Neural cell (in vitro differentiated cells): Measurements from ENCODE around the gene KRT36. TPM values are rescaled to one million over a fixed set of nuclear protein-coding genes. Genes with fewer than 3 reads are reported as not detected.

Experiments
- H2AFZ ChIP-seq: fragments of 200-600, 300-800 bp; sonication (generic), shearing (Covaris generic); 2 replicates; pipeline ENCODE4 v1.6.0; 2014; ENCODE audit warnings: low read depth, mild to moderate bottlenecking, antibody characterized with exemption, low read length, moderate library complexity
- H3F3A ChIP-seq: fragments of 200-600 bp; shearing (Covaris generic); 2 replicates; pipeline ENCODE4 v1.6.1; 2016; ENCODE audit warnings: mild to moderate bottlenecking, moderate library complexity, mixed read lengths, antibody characterized with exemption, low read length; ENCODE audit not compliant: insufficient read depth, poor library complexity, severe bottlenecking
- H3K27ac ChIP-seq: fragments of 200-600, 300-800 bp; sonication (generic), shearing (Covaris generic); 2 replicates; pipeline ENCODE4 v1.5.1; 2014; ENCODE audit warnings: mild to moderate bottlenecking, low read length, moderate library complexity
- H3K27me3 ChIP-seq: fragments of 300-800, 200-600 bp; sonication (generic), shearing (Covaris generic); 2 replicates; pipeline ENCODE4 v1.6.0; 2014; ENCODE audit warnings: mild to moderate bottlenecking, low read depth, low read length, moderate library complexity; ENCODE audit not compliant: insufficient read depth
- H3K36me3 ChIP-seq: fragments of 300-800, 200-600 bp; sonication (generic), shearing (Covaris generic); 2 replicates; pipeline ENCODE4 v1.5.1; 2014; ENCODE audit warnings: mild to moderate bottlenecking, antibody characterized with exemption, low read length, moderate library complexity; ENCODE audit not compliant: insufficient read depth
- H3K4me2 ChIP-seq: fragments of 300-800, 200-600 bp; sonication (generic), shearing (Covaris generic); 2 replicates; pipeline ENCODE4 v1.6.0; 2014; ENCODE audit warnings: mild to moderate bottlenecking, low read length
- H3K4me3 ChIP-seq: fragments of 300-800, 200-600 bp; sonication (generic), shearing (Covaris generic); 2 replicates; pipeline ENCODE4 v1.5.1; 2014; ENCODE audit warnings: mild to moderate bottlenecking, low read length, moderate library complexity
- H3K79me2 ChIP-seq: fragments of 200-600 bp; shearing (Covaris generic); replicated peaks from 2 replicates; pipeline ENCODE4 v1.6.0; 2014; ENCODE audit warnings: mild to moderate bottlenecking, low read length, moderate library complexity; ENCODE audit not compliant: insufficient read depth
- H3K9ac ChIP-seq: fragments of 300-800, 200-600 bp; sonication (generic), shearing (Covaris generic); 2 replicates; pipeline ENCODE4 v1.6.1; 2016; ENCODE audit warnings: mild to moderate bottlenecking, low read length, mixed read lengths
- H3K9me2 ChIP-seq: fragments of 200-600 bp; shearing (Covaris generic); 2 replicates; pipeline ENCODE4 v1.6.1; 2016; ENCODE audit warnings: mild to moderate bottlenecking, low read length, mixed read lengths; ENCODE audit not compliant: insufficient read depth
- H3K9me3 ChIP-seq: fragments of 200-600, 300-800 bp; sonication (generic), shearing (Covaris generic); 2 replicates; pipeline ENCODE4 v1.6.1; 2016; ENCODE audit warnings: mild to moderate bottlenecking, mixed run types, low read length, moderate library complexity, mixed read lengths
- H4K20me1 ChIP-seq: fragments of 200-600 bp; shearing (Covaris generic); 2 replicates; pipeline ENCODE4 v1.6.1; 2016; ENCODE audit warnings: mild to moderate bottlenecking, mixed run types; ENCODE audit not compliant: insufficient read depth
- EP300 ChIP-seq: fragments of 450-650 bp; conservative IDR thresholded peaks from 2 replicates; pipeline ENCODE4 v1.6.1; 2014; ENCODE audit warnings: antibody characterized with exemption, mild to moderate bottlenecking, moderate library complexity; ENCODE audit not compliant: poor library complexity, severe bottlenecking
- EZH2 ChIP-seq: fragments of 200-600, 300-800 bp; shearing (Covaris generic), sonication (generic); IDR thresholded peaks from 2 replicates; pipeline ENCODE4 v1.6.1; 2014; ENCODE audit warnings: antibody characterized with exemption, low read length, borderline replicate concordance, mild to moderate bottlenecking; ENCODE audit not compliant: insufficient read depth, poor library complexity, severe bottlenecking
- MXI1 ChIP-seq: fragments of 450-650 bp; conservative IDR thresholded peaks from 2 replicates; pipeline ENCODE4 v1.6.1; 2014; ENCODE audit warnings: antibody characterized with exemption, mild to moderate bottlenecking; ENCODE audit not compliant: poor library complexity, severe bottlenecking
- POLR2AphosphoS5 ChIP-seq: IDR thresholded peaks from 2 replicates; pipeline ENCODE4 v1.6.1; 2012
- RAD21 ChIP-seq: fragments of 450-650 bp; conservative IDR thresholded peaks from 2 replicates; pipeline ENCODE4 v1.6.1; 2014; ENCODE audit warnings: antibody characterized with exemption, mild to moderate bottlenecking, moderate library complexity
- REST ChIP-seq: IDR thresholded peaks from 2 replicates; pipeline ENCODE4 v1.6.1; 2012; ENCODE audit warnings: borderline replicate concordance
- SMC3 ChIP-seq: fragments of 450-650 bp; conservative IDR thresholded peaks from 2 replicates; pipeline ENCODE4 v1.6.1; 2014; ENCODE audit warnings: antibody characterized with exemption, mild to moderate bottlenecking, moderate library complexity; ENCODE audit not compliant: poor library complexity
- TAF1 ChIP-seq: IDR thresholded peaks from 2 replicates; pipeline ENCODE4 v1.6.1; 2012; ENCODE audit warnings: low read depth
- polyA plus RNA-seq: library from polyadenylated mRNA; depleted of rRNA; stranded (reverse); fragments of >200 nt; gene quantifications from 2 replicates; pipeline ENCODE4 v1.2.3, GENCODE V29; 2014
- TF ChIP-seq, protein P1 (sequence below): fragments of 450-650 bp; IDR thresholded peaks from 2 replicates; pipeline ENCODE4 v1.5.1; 2014; ENCODE audit warnings: antibody characterized with exemption, mild to moderate bottlenecking, moderate library complexity; ENCODE audit not compliant: poor library complexity, severe bottlenecking

KRT36 gene
- polyA plus RNA-seq, 1 donor from 2014 or later: not detected

DNA sequence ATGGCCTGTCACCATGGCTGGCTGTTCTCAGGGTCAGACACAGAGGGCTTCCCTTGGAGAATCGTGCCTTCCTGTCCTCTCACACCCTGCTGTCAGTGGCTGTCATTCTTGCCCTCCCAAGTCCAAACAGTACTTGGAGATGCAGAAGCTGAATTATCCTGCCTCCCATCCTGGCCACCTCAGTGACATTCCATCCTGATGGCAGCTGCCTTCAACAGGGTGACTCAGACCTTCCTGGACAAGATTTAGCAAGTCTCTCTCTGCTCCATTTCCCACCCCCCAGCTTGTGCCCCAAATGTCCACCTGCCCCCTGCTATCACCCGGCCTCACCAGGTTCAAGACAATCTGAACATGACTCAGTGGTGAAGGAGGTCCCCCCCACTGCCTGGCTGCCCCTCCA lies 4.8 kb upstream of the KRT36 start:
- H3K27me3 ChIP-seq: no peaks in the 10 kb centered on the region
- H3K79me2 ChIP-seq: no peaks in the 10 kb centered on the region
- no peaks in the 10 kb centered on the region for H4K20me1 ChIP-seq
- no peak overlapping the region for H2AFZ ChIP-seq
- no peaks in the 10 kb centered on the region for H3K9me3 ChIP-seq
- no peaks in the 10 kb centered on the region for H3K36me3 ChIP-seq
- H3K4me2 ChIP-seq: no peak overlapping the region
- no peak overlapping the region for H3K27ac ChIP-seq
- H3K9ac ChIP-seq: no peak overlapping the region
- H3K9me2 ChIP-seq: no peaks in the 10 kb centered on the region
- no peaks in the 10 kb centered on the region for H3F3A ChIP-seq
- H3K4me3 ChIP-seq: no peak overlapping the region
- no peak for TF ChIP-seq TAF1
- TF ChIP-seq POLR2AphosphoS5: no peak
- TF ChIP-seq EZH2: no peak
- TF ChIP-seq EP300: no peak
- TF ChIP-seq, protein P1, sequence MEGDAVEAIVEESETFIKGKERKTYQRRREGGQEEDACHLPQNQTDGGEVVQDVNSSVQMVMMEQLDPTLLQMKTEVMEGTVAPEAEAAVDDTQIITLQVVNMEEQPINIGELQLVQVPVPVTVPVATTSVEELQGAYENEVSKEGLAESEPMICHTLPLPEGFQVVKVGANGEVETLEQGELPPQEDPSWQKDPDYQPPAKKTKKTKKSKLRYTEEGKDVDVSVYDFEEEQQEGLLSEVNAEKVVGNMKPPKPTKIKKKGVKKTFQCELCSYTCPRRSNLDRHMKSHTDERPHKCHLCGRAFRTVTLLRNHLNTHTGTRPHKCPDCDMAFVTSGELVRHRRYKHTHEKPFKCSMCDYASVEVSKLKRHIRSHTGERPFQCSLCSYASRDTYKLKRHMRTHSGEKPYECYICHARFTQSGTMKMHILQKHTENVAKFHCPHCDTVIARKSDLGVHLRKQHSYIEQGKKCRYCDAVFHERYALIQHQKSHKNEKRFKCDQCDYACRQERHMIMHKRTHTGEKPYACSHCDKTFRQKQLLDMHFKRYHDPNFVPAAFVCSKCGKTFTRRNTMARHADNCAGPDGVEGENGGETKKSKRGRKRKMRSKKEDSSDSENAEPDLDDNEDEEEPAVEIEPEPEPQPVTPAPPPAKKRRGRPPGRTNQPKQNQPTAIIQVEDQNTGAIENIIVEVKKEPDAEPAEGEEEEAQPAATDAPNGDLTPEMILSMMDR: no peak
- TF ChIP-seq REST: no peak

- Histone ChIP-seq H3K27me3 (no peaks in the 10 kb centered on the region), H3F3A (no peaks in the 10 kb centered on the region), H3K9ac (no peak overlapping the region), H3K4me2 (no peak overlapping the region), H3K27ac (no peak overlapping the region), H3K36me3 (no peaks in the 10 kb centered on the region), H3K9me3 (no peaks in the 10 kb centered on the region), H3K79me2 (no peaks in the 10 kb centered on the region), H2AFZ (no peak overlapping the region), H4K20me1 (no peaks in the 10 kb centered on the region), H3K9me2 (no peaks in the 10 kb centered on the region), H3K4me3 (no peak overlapping the region)
- no peak for TF ChIP-seq RAD21
These were observed 3.1 kb upstream of the KRT36 start for GRCh38 chr17:41492771-41493170.

DNA sequence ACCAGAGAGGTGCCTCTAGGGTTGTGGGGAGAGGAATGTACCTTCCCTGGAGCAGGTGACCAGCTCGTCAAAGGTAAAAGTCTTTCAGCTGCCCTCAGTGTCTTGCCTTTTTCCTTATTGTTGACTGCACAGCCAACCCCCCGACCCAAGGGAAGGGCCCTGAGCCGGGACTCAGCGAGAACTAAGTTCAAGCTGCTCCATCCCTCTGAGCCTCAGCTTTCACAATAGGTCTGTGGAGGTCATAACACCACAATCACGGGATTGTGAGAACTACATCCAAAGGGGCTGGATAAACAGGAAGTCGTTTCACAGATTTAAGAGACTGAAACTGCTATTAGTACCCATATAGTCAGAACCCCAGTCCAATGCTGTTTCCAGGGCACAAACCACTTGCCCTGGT lies 2.6 kb upstream of the KRT36 start:
- H3K9me3 ChIP-seq: no peaks in the 10 kb centered on the region
- H4K20me1 ChIP-seq: no peaks in the 10 kb centered on the region
- no peaks in the 10 kb centered on the region for H3K79me2 ChIP-seq
- no peak overlapping the region for H3K27ac ChIP-seq
- H3K9ac ChIP-seq: no peak overlapping the region
- H3K4me3 ChIP-seq: no peak overlapping the region
- no peaks in the 10 kb centered on the region for H3F3A ChIP-seq
- TF ChIP-seq, protein P1: no peak
- TF ChIP-seq MXI1 (no peak), SMC3 (no peak), TAF1 (no peak), EP300 (no peak), RAD21 (no peak), POLR2AphosphoS5 (no peak), REST (no peak), EZH2 (no peak)
- no peak overlapping the region for H2AFZ ChIP-seq
- no peak overlapping the region for H3K4me2 ChIP-seq
- H3K27me3 ChIP-seq: no peaks in the 10 kb centered on the region
- H3K9me2 ChIP-seq: no peaks in the 10 kb centered on the region
- H3K36me3 ChIP-seq: no peaks in the 10 kb centered on the region
